Tibial nerve (tissue), 4 donors: ENCODE measurements around the gene RPS6KA3.

ENCODE experiments used
- CTCF ChIP-seq, 5 experiments: fragments of 200-600 bp in 3 of 5; fragments of 450-650 bp in 2 of 5; sonication (generic) in 3 of 5; IDR thresholded peaks; one replicate each; pipeline ENCODE4 v1.5.1; 2016 to 2019; ENCODE audit warnings: antibody characterized with exemption in 5 of 5, mild to moderate bottlenecking in 3 of 5, moderate library complexity in 2 of 5
- EP300 ChIP-seq, 2 donors: sonication (generic); formaldehyde crosslinking; IDR thresholded peaks; one replicate each; pipeline ENCODE4 v1.6.1; 2017; ENCODE audit warnings: antibody characterized with exemption in 2 of 2, mild to moderate bottlenecking in 1 of 2
- POLR2A ChIP-seq, 2 donors: fragments of 450-650 bp; IDR thresholded peaks; one replicate each; pipeline ENCODE4 v1.6.1; 2017; ENCODE audit warnings: antibody characterized with exemption in 2 of 2, mild to moderate bottlenecking in 2 of 2, moderate library complexity in 2 of 2

GRCh38 chrX:20271730-20272129 lies 5.0 kb upstream of the RPS6KA3 start:
- TF ChIP-seq POLR2A (IDR thresholded peaks at IDR 0.05), result no peak
- TF ChIP-seq EP300 (IDR thresholded peaks at IDR 0.05), result no peak
- no peak for TF ChIP-seq CTCF (IDR thresholded peaks at IDR 0.05)
